ENCODE results near the gene MLST8. TPM values are rescaled to one million over a fixed set of nuclear protein-coding genes. Genes with fewer than 3 reads are reported as not detected.

MLST8 gene
- total and polyA plus RNA-seq, 2 donors (not counting 3 experiments of a cell fraction or from before 2014, with no cell fraction given): 36.9 to 129 TPM

GRCh38 chr16:2209258-2210008 lies 4.2 kb downstream of the MLST8 start:
- H3K4me1 ChIP-seq (ENCODE audit: control insufficient read depth, extremely low read depth, insufficient read depth, low read length): peaks cover 25% of the 10 kb centered on the region
- BruUV-seq (replicated peaks): no TSS peak
- no peak overlapping the region for H3K4me2 ChIP-seq (ENCODE audit: insufficient read depth, low read length)
- H3K9ac ChIP-seq (replicated peaks; ENCODE audit: extremely low read depth, insufficient read depth, low read length): no peak overlapping the region
- H3K36me3 ChIP-seq (ENCODE audit: control insufficient read depth in 2 of 2, extremely low read depth in 1 of 2, insufficient read depth in 2 of 2, low read length in 2 of 2): peaks cover 0 to 22% of the 10 kb centered on the region in 2 experiments
- POLR2A ChIA-PET: interaction anchor here (1.7 kb wide), 1 partner anchor 54 kb away, joined by 5 read pairs; the partner anchor contains the start of gene TRAF7
- intact Hi-C loops (cut with micrococcal nuclease) (no loop called here), dilution Hi-C loops (cut with MboI; ENCODE audit: extremely low pct_ligation_motif_present, low sequenced_read_pairs) (no loop called here)
- peaks cover 31% of the 10 kb centered on the region for H3K79me2 ChIP-seq (ENCODE audit: control insufficient read depth, insufficient read depth, low read length)
- DNase-seq (ENCODE audit: low read depth, low spot score) (no peak), FAIRE-seq (no peak)
- no peaks in the 10 kb centered on the region for H3K9me3 ChIP-seq (replicated peaks; ENCODE audit: control insufficient read depth, insufficient read depth, low read length)
- CTCF ChIA-PET: no interaction called here
- TF ChIP-seq CTCF (IDR thresholded peaks at IDR 0.05; ENCODE audit: extremely low read depth in 1 of 2, insufficient read depth in 1 of 2, low read depth in 1 of 2, low read length in 2 of 2) (no peak), GATA2 (IDR thresholded peaks at IDR 0.05; ENCODE audit: insufficient read depth, insufficient read length, low read depth, low read length) (no peak)
- H4K20me1 ChIP-seq (replicated peaks; ENCODE audit: control insufficient read depth, extremely low read depth, insufficient read depth, low read length): no peaks in the 10 kb centered on the region
- H2AFZ ChIP-seq (ENCODE audit: low read depth, low read length): no peak overlapping the region
- no peaks in the 10 kb centered on the region for H3K9me1 ChIP-seq (replicated peaks; ENCODE audit: control insufficient read depth, extremely low read depth, insufficient read depth, low read length)
- no peak overlapping the region for H3K4me3 ChIP-seq (replicated peaks in 1 of 3; ENCODE audit: insufficient read depth in 1 of 3, low read depth in 1 of 3, low read length in 3 of 3)
- no peaks in the 10 kb centered on the region for H3K27me3 ChIP-seq (ENCODE audit: control insufficient read depth in 2 of 2, insufficient read depth in 2 of 2, low read length in 2 of 2)
- no peak overlapping the region for H3K27ac ChIP-seq (ENCODE audit: insufficient read depth, low read depth, low read length)

GRCh38 chr16:2210009-2210332 lies 4.7 kb downstream of the MLST8 start:
- Histone ChIP-seq H2AFZ (ENCODE audit: low read depth, low read length) (no peak overlapping the region), H3K4me1 (ENCODE audit: control insufficient read depth, extremely low read depth, insufficient read depth, low read length) (peaks cover 21% of the 10 kb centered on the region), H3K9ac (replicated peaks; ENCODE audit: extremely low read depth, insufficient read depth, low read length) (no peak overlapping the region), H3K27me3 (ENCODE audit: control insufficient read depth in 2 of 2, insufficient read depth in 2 of 2, low read length in 2 of 2) (no peaks in the 10 kb centered on the region), H3K4me2 (ENCODE audit: insufficient read depth, low read length) (no peak overlapping the region), H3K27ac (ENCODE audit: insufficient read depth, low read depth, low read length) (no peak overlapping the region), H3K4me3 (replicated peaks in 1 of 3; ENCODE audit: insufficient read depth in 1 of 3, low read depth in 1 of 3, low read length in 3 of 3) (no peak overlapping the region), H3K79me2 (ENCODE audit: control insufficient read depth, insufficient read depth, low read length) (peaks cover 32% of the 10 kb centered on the region), H3K9me3 (replicated peaks; ENCODE audit: control insufficient read depth, insufficient read depth, low read length) (no peaks in the 10 kb centered on the region), H3K9me1 (replicated peaks; ENCODE audit: control insufficient read depth, extremely low read depth, insufficient read depth, low read length) (no peaks in the 10 kb centered on the region), H3K36me3 (ENCODE audit: control insufficient read depth in 2 of 2, extremely low read depth in 1 of 2, insufficient read depth in 2 of 2, low read length in 2 of 2) (peaks cover 0 to 22% of the 10 kb centered on the region in 2 experiments), H4K20me1 (replicated peaks; ENCODE audit: control insufficient read depth, extremely low read depth, insufficient read depth, low read length) (no peaks in the 10 kb centered on the region)
- ChIA-PET CTCF (no interaction called here), POLR2A (interaction anchor here (1.7 kb wide), 1 partner anchor 55 kb away, joined by 5 read pairs; the partner anchor contains the start of gene TRAF7)
- BruUV-seq (replicated peaks): no TSS peak
- DNase-seq (ENCODE audit: low read depth, low spot score): no peak
- intact Hi-C loops (cut with micrococcal nuclease): no loop called here
- TF ChIP-seq EZH2 (IDR thresholded peaks at IDR 0.05; ENCODE audit: borderline replicate concordance, low read depth, low read length, severe bottlenecking) (no peak), FOS (IDR thresholded peaks at IDR 0.05; ENCODE audit: borderline replicate concordance, insufficient read depth, low read length) (no peak), MAX (IDR thresholded peaks at IDR 0.05; ENCODE audit: insufficient read depth, insufficient read length) (no peak), POLR2A (IDR thresholded peaks at IDR 0.05; ENCODE audit: low read depth, low read length) (no peak), GATA2 (IDR thresholded peaks at IDR 0.05; ENCODE audit: insufficient read depth, insufficient read length, low read depth, low read length) (no peak)
- dilution Hi-C loops (cut with MboI; ENCODE audit: extremely low pct_ligation_motif_present, low sequenced_read_pairs): no loop called here
- no peak for FAIRE-seq

All from endothelial cell of umbilical vein (primary cell).